ENCODE measurements around the gene NUDT6.

- TF ChIP-seq CTCF (IDR thresholded peaks at IDR 0.05) (no peak), POLR2A (IDR thresholded peaks at IDR 0.05; ENCODE audit: low read depth) (no peak)
Observed at GRCh38 chr4:122895336-122895995, 26.9 kb downstream of the NUDT6 start.

All from esophagus muscularis mucosa (tissue), 3 donors.